Stimulated activated CD8-positive, alpha-beta memory T cell treated with anti-CD3 and anti-CD28 coated beads, Interleukin-15, amount 100 ng/mL, for 4 hours (primary cell): ENCODE measurements around the gene ABHD4.
A peak's percentile ranks its signal among the peaks of the same experiment; 100 is the strongest.
"Not testable (repeated sequence)": the region's sequence is repeated elsewhere in the genome, so short reads cannot be mapped to it uniquely, and the experiment has no call there.

Experiments used
- DNase-seq, 2 donors: peaks; one replicate each; pipeline ENCODE4 v3.0.0-alpha.2; 2020; ENCODE audit warnings: low read depth in 2 of 2

The ABHD4 gene

DNA sequence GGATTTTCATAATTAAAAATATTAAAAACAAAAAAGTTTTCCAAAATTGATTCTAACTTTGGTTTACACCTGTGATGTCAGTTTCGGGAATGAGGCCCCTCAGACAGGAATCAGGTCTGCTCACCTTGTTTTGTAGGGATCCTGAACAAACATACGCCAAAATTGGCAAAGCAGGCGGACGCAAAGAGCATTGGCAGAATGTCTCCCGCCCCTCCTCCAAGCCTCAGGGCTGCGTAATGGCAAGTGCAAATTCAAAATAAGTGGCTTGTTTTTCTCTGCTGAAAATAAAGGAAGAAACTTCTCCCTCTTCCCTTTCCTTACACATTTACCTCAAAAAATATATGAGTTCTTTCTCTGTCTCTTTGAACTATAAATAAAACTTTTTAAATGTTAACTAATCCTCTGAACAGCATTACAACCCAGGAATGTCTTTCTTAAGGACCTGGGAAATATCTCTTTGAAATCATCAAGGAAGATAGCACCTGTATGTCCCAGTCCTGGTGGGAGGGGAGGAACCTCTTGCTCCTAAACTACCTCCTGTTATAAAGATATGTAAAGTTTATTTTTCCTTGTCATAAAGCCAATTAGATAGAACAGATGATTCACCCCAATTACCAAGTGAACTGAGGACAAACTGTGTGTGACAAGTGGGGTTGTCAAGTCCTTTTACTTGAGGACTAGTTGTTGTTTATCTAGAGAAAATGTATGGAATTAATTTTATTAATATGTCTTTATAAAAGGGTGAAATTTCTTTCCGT, 29.6 kb downstream of the ABHD4 start:
- DNase-seq = no peak

DNA sequence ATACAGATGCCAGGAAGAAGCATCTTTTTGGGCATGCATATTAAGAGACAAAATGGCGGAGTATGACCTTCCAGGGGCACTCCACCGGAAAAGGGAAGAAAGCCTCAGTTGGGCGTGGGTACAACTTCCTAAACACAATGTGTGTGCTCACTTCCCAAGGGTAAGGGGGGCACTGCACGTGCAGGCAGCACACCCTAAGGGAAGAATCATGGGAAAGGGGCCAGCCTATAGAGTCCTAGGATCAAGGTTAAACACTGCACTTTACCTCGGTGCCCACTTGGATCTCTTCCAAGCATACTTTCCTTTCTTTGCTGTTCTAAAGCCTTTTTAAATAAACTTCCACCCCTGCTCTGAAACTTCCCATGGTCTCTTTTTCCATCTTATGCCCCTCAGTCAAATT, 31.3 kb downstream of the ABHD4 start:
- no peak for DNase-seq

DNA sequence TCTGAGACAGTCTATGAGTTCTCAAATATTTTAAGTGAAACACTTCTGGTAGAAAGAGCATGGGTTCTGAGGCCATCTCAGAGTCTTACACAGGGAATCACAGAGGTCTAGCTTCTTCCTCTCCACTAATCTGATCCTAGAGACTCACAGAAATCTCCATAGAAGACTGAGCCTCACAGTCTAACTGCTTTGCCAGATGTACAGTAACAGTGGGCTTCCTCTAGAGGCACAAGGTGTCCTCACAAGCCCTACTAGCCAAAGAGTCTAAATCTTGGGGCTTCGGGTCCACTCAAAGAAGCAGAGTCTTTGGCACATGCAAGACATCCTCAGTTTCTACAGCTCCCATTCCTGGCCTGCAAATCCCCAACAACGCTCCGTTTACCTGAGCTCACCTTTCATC, 32.0 kb downstream of the ABHD4 start:
- DNase-seq = no peak

DNA sequence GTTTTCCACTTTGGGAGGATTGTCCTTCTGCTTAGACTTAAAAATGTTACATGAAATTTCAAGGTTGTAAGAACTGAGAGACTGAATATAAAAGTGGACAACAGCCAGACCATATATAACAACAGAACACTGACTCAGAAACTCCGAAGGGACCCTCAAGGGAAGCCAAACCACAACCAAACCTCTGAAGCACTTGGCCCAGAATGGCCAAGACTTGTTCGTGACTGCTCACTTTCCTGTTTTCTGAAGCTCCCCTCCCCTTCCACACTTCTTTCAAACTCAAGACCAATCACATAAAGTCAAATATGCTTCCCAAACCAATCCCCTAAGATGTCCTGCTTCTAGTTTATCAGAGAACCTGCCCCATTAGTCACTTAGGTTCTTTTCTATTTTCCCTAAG, 32.4 kb downstream of the ABHD4 start:
- DNase-seq = no peak

DNA sequence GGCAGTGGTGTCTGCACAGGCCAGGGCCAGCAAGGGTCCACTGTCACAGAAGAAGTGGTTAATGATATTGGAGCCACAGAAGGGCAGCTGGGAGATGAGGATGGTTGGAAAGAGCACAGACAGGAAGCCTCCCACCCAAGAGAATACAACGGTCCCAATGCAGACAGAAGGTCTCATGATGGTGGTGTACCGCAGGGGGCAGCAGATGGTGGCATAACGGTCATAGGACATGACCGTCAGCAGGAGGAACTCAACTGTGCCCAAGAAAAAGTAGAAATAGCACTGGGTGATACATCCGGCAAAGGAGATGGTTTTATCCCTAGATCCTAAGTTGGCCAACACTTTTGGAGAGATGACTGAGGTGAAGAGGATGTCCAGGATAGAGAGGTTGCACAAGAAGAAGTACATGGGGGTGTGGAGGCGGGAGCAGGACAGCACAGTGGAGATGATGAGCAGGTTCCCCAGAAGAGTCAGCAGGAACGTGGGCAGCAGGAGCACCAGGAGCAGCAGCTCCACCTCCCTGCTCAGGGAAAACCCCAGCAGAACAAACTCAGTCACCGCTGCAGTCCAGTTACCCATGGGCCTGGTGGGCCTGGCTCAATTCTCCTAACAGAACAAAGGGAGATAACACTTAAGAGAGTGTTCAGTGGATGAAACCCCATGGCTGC, 36.3 kb downstream of the ABHD4 start:
- no peak for DNase-seq

DNA sequence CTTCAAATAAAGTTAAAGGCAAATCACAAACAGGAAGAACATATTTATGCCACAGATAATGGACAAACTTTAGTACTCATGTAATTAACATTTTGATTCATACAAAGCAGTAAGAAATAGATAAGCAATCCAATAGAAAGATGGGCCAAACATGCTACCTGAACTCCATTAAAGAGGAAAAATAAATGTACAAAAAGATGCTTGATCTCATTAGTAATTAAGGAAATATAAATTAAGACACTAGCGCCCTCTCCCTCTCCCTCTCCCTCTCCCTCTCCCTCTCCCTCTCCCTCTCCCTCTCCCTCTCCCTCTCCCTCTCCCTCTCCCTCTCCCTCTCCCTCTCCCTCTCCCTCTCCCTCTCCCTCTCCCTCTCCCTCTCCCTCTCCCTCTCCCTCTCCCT, 37.9 kb downstream of the ABHD4 start:
- not testable (repeated sequence) for DNase-seq

DNA sequence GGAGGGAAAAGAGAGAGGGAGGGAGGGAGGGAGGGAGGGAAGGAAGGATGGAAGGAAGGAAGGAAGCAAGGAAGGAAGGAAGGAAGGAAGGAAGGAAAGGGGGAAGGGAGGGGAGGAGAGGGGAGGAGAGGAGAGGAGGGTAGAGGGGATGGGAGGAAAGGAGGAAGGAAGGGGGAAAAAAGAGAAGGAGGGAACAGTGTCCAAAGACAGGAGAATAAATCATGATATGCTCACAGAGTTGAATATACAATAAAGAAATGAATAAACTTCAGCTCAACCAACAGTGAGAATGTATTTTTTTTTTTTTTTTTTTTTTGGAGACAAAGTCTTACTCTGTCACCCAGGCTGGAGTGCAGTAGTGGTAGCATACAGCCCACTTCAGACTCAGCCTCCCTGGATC, 42.1 kb downstream of the ABHD4 start:
- DNase-seq = no peak

DNA sequence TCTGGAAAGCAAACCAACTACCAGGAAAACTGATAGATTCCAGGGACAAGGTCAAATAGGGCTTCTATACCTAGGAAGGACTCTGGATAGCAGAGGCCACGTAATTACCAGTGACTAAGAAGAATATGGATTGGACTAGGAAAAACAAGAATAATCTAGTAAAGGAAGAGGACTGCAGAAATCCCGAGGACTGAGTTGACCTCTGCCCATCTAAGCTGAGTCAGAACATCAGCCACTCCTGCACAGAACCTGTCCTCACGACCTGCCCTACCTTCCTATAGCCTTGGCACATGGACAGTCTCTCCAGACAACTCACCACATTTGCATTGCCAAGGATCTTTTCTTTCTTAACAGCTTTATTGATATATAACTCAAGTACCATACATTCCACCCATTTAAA, 43.7 kb downstream of the ABHD4 start:
- DNase-seq = no peak

DNA sequence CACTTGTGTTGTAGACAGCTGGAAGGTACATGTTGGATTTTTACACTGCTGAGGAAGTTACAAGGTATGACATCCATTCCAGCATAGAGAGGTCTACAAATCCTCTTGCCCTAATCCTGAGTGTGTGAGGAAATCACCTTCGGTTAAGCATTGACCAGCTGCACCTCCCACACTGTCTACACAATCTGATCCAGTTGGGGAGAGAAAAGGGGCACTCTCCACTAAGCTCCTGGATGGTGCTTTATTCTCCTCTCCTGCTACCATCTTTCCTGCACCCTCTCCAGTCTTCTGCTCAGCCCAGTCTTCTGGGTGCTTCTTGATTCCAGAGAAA, 46.2 kb downstream of the ABHD4 start, which contains the start of gene OR6J1:
Gene OR6J1, minus strand, starts transcription at position 48 of the 331 bp plus-strand sequence. CDS start 9,541 bp downstream, outside the sequence.
- DNase-seq = no peak

DNA sequence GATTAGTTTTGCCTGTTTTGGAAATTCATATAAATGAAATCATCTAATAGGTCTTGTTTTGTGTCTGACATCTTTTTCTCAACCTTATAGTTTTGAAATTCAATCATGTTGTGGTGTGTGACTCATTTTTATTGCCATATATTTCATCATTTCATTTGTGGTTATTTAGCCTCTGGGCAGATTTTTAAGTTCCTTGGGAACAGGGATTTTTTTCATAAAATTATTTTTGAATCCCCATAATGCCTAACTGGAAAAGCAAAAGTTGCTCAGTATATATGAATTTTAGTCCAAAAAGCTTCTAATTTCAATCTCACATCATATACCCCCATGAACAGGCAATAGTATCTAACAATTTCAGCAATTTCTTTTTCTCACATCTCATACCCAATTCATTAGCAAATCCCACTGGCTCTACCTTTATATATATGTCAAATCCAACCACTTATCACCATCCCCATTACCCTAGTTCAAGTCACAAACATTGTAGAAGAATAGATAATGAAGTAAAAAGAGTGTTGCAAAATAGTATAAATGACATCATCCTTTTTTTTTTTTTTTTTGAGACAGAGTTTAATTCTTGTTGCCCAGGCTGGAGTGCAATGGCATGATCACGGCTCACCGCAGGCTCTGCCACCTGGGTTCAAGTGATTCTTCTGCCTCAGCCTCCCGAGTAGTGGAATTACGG, 48.6 kb downstream of the ABHD4 start:
- DNase-seq = no peak

DNA sequence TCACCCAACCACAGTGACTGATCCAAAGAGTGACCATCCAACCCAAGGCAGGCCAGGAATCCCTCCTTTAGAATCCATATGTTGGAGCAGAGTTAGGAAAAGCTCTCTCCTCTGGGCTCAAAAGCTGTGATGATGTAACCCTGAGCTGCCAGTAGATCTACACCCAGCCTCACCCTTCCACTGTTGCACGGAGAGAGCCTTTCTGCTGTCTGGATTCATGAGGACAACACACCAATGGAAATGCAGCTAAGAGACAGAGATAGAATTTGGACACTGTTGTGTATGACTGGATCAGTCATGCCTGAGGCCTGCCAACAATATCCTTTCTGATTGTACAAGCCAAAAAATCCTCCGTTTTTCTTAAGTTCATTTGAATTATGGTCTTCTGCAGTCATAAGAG, 50.4 kb downstream of the ABHD4 start:
- DNase-seq = no peak

DNA sequence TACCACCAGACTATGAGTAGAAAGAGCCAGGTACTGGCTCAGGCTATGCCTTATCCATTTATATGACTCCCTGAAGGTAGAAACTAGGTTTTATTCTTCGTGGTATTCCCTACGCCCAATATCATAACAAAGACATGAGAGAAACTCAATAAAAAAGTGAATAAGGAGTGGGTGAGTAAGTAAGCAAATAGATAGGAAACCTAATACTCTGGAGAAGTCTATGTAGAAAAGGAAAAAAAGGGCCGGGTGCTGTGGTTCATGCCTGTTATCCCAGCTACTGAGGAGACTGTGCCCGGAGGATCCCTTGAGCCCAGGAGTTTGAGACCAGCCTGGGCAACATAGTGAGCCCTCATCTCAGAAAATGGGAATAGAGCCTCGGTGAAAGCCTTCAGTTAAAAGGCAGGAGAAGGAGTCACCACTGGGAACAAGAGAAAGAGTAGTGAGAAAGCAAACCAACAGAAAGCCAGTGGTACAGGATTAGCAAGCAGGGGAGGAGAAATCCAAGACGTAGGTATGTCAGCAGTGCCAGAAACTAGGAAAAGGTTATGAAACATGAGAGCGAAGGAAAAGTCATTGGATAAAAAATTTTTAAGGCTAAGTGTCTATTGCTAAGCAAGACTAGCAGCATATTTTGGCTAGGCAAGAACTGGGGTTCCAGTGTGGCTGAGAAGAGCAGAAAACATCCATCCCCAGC, 52.1 kb downstream of the ABHD4 start:
- no peak for DNase-seq

DNA sequence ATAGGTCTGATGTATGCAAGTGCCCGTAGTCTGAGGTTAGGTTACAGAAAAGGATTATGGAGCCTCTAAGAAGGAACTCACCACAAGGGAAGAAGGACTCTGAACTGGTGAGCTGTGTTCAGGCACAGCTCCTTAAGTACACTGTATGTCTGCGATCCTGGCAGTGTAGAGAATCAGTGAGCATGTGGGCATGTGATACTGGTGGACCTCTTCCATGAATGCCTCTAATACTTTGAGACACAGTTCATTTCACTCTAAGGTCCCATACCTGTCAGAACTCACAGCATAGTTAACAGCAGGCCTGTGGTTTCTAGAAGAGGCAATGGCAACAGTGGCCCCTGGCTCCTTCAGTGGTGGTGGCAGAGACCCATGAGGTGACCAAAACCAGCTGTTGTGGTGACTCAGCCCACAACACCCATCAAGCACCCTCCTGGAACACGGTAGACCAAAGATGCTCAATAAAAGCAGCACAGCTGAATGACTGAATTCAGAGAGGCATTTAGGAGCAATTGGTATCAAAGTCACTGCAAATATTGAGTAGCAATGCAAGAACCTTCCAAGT, 52.9 kb downstream of the ABHD4 start:
- DNase-seq = no peak

DNA sequence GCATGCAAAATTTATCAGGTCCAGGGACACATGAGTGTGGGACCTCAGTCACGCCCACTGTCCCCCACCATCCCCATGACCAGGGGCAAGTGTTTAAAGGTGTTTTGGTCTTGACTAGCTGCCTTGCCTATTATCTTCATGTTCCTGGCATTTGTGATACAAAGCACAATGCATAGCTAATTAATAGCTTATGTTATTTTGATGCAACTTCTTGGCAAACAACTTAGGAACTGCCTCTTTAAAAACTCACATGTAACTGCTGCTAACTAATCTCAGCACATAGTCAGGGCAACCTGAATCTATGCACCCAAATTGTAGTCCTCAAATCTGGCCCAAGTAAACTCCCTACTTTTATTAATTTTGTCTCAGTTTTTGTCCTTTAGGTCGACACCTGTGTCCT, 53.5 kb downstream of the ABHD4 start:
- DNase-seq = no peak

DNA sequence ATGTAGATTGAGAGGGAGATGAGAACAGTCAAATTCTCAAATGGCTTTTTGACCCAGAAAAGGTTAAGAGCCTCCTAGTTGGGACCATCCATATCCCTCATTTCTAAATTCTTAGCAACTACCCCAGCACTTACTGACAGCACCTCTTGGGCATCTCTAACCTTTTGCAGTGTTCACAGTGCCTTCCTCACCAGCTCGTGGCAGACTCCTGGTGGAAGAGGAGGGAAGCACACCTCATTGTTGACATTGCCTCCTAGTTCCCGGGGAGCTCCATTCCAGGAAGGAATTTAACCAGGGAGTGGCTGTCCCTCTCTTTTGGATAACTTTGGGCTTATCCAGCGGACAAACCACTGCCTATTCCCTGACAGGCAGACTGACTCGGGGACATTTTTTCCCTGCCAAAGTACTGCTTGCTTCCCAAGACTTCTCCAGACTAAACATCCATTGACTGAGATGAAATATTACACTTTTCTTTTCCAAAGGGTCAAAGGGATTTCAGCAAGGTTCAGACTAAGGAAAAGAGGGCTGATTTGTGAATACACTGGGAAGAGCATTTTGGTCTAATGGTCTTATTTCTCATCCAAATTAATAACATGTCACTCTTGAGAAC, 55.0 kb downstream of the ABHD4 start:
- DNase-seq = peak in 1 of 2 donors; percentile 17

DNA sequence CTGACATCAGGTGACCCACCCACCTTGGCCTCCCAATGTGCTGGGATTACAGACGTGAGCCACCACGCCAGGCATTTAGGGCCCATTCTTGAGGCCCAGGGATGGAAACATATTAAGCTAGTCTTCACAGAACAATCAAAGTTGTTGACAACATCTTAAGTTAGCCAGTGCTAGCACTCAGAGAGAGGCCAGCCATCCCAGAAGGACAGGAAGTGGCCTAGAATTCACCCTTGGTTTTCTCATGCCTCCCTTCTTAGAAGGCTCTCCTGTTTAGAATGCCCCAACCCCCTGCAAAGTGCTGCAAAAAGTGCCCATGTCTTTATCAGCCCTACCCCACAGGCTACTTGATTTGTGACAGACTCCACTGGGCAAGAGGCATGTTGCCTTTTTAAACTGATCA, 58.1 kb downstream of the ABHD4 start:
- DNase-seq = no peak

DNA sequence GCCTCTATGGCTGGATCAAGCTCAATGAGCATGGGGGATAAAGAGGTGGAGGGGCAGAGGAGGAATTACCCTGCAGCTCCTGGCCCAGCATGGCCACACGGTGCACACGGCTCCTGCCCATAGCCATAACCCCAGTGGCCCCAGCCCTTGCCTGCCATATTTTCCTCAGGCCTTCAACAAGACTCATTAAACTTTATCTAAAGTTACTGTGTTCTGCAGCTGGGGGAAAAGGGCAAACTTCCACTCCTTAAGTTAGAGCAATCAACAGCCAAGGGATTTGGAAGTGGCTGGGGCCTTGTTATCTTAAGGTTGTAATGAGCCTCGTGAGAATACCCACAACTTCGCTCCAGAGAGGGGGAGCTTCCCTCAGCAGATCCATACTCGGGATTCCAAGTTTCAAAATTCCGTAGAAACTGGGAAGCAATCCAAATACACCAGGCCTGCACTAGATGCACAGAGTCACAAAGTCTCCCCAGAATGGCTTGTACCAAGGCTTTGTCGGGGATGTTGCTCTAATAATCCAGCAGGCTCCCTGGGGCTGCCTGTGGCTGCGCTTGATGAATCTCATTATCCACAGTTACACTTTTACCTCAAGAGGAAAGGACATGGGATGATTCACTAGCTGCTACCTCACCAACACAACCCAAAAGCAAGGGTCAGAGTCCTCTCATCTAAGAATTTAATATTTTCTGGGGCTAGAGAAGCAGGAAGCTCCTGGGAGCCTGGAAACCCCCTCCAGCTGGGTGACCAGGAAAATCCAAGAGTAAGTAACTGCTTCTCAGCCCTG, 59.0 kb downstream of the ABHD4 start:
- no peak for DNase-seq

DNA sequence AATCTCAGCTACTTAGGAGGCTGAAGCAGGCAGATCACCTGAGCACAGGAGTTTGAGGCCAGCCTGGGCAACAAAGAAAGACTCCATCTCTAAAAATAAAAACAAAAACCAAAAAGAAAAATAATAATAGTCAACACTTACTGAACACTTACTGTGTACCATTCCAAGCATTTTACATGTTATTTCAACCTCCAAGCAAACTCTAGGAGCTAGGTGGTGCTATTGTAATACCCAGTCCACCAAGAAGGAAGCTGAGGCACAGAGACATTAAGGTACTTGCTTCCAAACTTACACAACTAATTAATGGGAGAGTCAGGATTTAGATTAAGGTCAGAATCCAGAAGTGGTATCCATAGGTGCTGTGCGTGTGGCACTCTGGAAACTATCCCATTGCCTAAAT, 59.8 kb downstream of the ABHD4 start:
- no peak for DNase-seq

DNA sequence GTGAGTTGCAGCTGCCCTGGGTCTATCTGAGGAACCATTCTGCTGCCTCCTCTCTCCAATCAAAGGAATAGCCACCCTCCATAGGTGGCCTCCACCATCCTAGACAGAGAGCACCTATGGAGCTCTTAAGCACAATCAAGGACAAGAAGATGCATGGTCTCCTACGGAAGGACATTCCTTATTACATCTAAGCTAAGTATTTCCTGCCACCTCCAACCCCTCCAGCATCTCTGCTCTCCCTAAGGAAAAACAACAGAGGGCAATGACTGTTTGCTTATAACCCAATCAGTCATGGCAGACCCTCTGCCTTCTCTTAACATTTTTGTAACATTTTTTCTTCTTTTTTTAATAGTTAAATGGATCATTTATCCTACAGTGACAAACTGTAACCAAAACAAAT, 60.8 kb downstream of the ABHD4 start:
- no peak for DNase-seq

DNA sequence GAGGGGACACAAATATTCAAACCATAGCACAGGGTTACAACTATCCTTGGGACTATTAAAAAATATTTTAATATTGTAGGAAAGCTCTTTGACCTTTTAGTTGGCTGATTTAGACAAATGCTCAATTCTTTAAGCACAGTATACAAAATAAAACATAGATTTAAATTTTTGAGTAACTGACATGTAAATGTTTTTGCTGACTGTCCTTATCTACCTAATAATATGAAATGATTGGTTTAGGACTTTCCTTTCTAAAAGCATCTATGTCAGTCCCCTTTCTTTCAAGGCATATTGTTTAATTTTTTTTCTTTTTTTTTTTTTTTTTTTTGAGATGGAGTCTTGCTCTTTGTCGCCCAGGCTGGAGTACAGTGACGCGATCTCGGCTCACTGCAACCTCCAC, 62.6 kb downstream of the ABHD4 start:
- no peak for DNase-seq
